ENCODE data around the gene LY6G5B.

LY6G5B gene

DNA sequence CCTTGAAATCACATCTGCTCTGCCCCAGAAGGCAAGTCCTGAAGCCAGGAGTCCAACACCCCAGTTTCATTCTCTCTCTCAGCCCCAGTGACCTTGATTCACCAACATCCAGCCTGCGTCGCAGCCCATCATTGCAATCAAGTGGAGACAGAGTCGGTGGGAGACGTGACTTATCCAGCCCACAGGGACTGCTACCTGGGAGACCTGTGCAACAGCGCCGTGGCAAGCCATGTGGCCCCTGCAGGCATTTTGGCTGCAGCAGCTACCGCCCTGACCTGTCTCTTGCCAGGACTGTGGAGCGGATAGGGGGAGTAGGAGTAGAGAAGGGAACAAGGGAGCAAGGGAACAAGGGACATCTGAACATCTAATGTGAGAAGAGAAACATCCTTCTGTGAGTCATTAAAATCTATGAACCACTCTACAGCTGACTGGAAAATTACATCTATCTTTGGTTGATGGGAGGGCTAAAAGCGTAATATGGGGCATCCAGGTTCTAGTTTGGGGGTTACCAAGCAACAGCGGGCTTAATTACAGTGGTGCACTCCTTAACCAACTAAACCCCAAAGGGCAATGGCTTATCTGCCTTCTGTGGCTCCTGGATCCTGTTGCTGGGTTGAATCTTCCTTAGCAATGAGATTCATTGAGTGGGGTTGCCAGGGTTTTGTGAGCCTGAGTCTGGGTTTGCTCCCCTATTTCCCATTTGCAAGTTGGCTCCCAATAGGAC lies 47.9 kb downstream of the LY6G5B start:
- DNase-seq: no peak

DNA sequence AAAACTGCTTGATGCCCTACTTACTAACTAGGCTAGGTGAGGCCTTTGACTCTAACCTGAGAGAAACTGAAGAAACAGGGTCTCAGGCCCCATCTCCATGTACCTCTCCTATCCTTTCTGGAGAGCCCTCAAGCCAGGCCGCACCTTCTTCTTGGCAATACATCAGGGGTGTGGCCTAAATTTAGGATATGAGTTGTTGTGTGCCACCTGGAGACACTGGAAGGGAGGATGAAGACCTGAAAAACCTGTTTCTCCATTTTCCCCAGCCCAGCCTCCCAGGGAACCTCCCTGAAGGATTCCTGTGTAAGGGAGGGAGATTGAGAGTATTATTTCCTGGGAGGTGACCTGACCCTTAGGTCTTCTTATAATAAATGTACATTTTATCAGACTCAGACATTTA lies 48.5 kb downstream of the LY6G5B start:
- DNase-seq: no peak

DNA sequence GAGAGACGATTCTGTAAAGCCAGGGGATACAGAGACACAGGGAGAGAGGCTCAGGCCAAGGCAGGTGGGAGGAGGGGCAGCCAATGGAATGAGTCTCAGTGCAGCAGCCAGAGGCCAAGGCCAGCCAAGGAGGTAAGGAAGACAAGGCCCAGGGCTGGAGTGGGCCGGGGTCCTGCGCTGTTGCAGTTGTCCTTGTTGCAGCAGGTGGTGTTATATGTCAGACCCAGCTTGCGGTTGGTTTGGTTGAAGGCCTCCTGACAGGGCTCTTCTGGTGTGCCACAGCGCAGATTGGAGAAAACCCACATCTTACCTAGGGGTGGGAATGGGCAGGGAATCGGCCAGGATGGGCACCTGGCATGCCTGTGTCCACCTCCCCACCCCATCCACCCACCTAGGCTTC lies 49.2 kb downstream of the LY6G5B start:
- no peak for DNase-seq

DNA sequence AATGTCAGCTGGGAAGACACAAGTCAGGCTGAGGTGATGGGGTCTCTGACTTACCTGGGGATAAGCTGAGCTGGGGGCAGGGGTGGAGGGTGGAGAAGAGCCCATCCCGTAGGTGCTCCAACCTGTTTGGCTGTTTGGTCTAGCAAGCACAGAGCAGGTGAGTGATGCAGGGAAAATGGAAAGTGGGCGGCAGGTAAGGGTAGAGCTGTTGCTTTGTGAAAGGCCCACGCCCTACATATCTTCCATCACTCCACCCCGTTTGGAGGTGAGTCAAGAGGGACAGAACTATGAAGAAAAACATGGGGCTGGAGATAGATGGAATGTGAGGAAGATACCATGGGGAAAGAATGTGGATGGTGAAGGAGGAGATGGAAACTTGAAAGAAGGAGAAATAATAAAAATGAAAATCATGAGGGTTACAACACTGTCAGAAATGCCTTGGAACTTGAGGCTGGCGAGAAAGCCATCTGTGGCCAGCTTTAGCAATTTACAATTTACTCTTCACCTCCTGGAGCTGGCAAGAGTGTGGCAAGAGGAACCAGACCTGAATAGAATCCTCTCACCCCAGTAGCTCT lies 50.5 kb downstream of the LY6G5B start:
- no peak for DNase-seq

DNA sequence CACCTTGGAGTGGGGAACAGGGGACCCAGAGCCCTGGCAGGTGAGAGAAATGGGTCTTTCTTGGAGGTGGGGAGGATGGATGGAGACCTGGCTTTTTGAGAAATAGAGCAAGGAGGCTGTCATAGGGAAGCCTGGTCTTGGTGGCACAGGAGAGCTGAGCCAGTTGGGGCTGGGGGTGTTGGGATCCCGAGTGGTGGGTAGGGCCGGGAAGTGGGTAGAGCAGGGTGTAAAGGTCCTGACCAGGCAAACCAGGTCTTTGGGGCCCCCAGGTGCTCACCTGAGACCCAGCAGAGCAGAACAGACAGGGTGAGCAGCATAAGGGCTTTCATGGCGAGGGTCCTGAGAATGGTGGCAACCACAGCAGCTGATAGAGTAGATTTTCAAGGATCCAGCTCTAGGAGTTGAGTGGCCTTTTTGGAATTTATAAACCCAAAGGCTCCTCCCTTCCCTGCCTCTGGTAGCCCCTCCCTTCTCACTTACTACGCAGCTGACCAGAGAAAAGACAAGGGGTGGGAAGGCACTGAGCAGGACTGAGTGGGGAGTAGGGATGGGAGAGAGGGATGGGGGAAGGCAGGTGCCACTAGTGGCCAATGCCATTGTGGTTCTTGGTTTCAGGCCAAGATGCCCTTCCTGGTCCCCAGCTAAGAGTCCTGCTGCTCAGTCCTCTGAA lies 51.7 kb downstream of the LY6G5B start, which contains the start of gene LY6G6C:
TSS of gene LY6G6C (minus strand) at position 396 of the 670 bp plus-strand sequence. CDS start at position 329, 67 bp downstream.
- no peak for DNase-seq

DNA sequence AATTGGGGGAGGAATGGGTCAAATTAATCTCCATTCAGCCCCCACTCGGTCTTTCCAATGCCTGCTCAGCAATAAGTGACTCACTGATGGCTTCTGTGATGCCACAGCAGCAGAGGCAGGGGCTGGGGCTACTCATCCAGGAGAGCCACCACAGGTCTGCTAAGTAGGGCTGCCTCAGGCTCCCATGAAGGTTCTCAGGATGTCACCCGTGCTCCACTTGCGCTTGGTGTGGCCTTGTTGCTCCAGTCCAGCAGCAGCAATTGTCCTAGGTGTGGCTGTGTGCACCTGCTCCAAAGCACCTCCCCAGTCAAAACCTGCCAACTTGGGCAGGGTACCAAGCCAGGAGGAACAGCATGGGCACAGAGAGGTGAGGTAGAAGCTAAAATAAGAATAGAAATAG lies 52.4 kb downstream of the LY6G5B start:
- no peak for DNase-seq
